ENCODE results near the gene KDR.

- TF ChIP-seq CTCF (conservative IDR thresholded peaks at IDR 0.05 in 1 of 2, IDR thresholded peaks at IDR 0.05 in 1 of 2; ENCODE audit: extremely low read depth in 1 of 2, insufficient read depth in 1 of 2, low read depth in 1 of 2, low read length in 2 of 2) (no peak), EZH2 (IDR thresholded peaks at IDR 0.05; ENCODE audit: borderline replicate concordance, low read length) (no peak)
Observed at GRCh38 chr4:55066018-55066417, 59.4 kb downstream of the KDR start.
